Body of pancreas (tissue), 4 donors: Measurements from ENCODE around the gene AFF3.

Experiments used
- CTCF ChIP-seq, 7 experiments: fragments of 450-650 bp in 4 of 7; fragments of 200-600 bp in 3 of 7; sonication (generic) in 3 of 7; IDR thresholded peaks; one replicate each; pipeline ENCODE4 v1.5.1; 2016 to 2019; ENCODE audit warnings: antibody characterized with exemption in 7 of 7
- POLR2A ChIP-seq, 3 donors: fragments of 450-650 bp; IDR thresholded peaks; one replicate each; pipeline ENCODE4 v1.6.1; 2016; ENCODE audit warnings: antibody characterized with exemption in 3 of 3, mild to moderate bottlenecking in 2 of 3

- no peak for TF ChIP-seq POLR2A (IDR thresholded peaks at IDR 0.05)
- TF ChIP-seq CTCF (IDR thresholded peaks at IDR 0.05): no peak
These were observed 339.7 kb downstream of the AFF3 start for GRCh38 chr2:99802734-99803133.
